Tongue (tissue), 2 donors: ENCODE results near the gene FBN1. TPM values are rescaled to one million over a fixed set of nuclear protein-coding genes. Genes with fewer than 3 reads are reported as not detected.

Source experiments
- DNase-seq: peaks from one replicate; pipeline ENCODE4 v3.0.0-alpha.2; 2015
- total RNA-seq: library from RNA; depleted of rRNA; stranded (reverse); fragments of >200 nt; gene quantifications from one replicate; pipeline ENCODE4 v1.2.3, GENCODE V29; 2014

Gene FBN1
- total RNA-seq, 1 donor from 2014 or later: 411 TPM

- no peak for DNase-seq
Measured at GRCh38 chr15:48361685-48362084, 283.8 kb downstream of the FBN1 start.

GRCh38 chr15:48360841-48361240, 284.7 kb downstream of the FBN1 start:
- no peak for DNase-seq

Other genes starting within 250 kb of the FBN1 start
- gene CEP152, start 165.4 kb upstream of the FBN1 start, total RNA-seq: 6.2 TPM
- gene EID1, start 232.4 kb upstream of the FBN1 start, total RNA-seq: 240 TPM